GM12878 (cell line): Measurements from ENCODE around the gene GPR26. TPM values are rescaled to one million over a fixed set of nuclear protein-coding genes. Genes with fewer than 3 reads are reported as not detected.

Experiments
- ATAC-seq: fragments of 200-7000 bp; cut with Tn5 transposase; 3 replicates; pipeline ENCODE4 v1.9.1; 2020; ENCODE audit warnings: mild to moderate bottlenecking, moderate library complexity
- BruUV-seq: library from RNA; stranded (reverse); fragments of 400-500 nt; replicated peaks from 2 replicates; lab custom pipeline; 2021; lab: Mats Ljungman, UMichigan
- CTCF ChIA-PET: fragments of 300-600 bp; sonication (Branson Sonifier 250); formaldehyde crosslinking; extraction: SDS; loops from one replicate; lab custom pipeline; 2021; ENCODE audit warnings: inconsistent platforms; lab: Yijun Ruan, JAX
- POLR2A ChIA-PET: fragments of 350-600 bp; formaldehyde crosslinking; extraction: SDS; loops from one replicate; lab custom pipeline; 2021; ENCODE audit warnings: inconsistent platforms; lab: Charles Lee
- RAD21 ChIA-PET: fragments of 300-600 bp; sonication (Branson Sonifier 250); formaldehyde crosslinking; loops from one replicate; lab custom pipeline; 2023; ENCODE audit warnings: antibody characterized with exemption; ENCODE audit not compliant: unreplicated experiment; lab: Charles Lee
- SMC1A ChIA-PET: fragments of 300-600 bp; sonication (Branson Sonifier 250); formaldehyde crosslinking; loops from one replicate; lab custom pipeline; 2023; ENCODE audit not compliant: unreplicated experiment, uncharacterized antibody; lab: Charles Lee
- DNase-seq: peaks from one replicate; pipeline ENCODE4 v3.0.0-alpha.2; 2011; ENCODE audit warnings: low read depth, low spot score
- FAIRE-seq: peaks from 3 replicates; lab custom pipeline; 2011; peaks lifted over from hg19 to GRCh38; lab: Jason Lieb, UNC
- H2AFZ ChIP-seq: 2 replicates; pipeline ENCODE4 v1.6.0; 2011; ENCODE audit warnings: low read depth, low read length, control low read depth; ENCODE audit not compliant: control insufficient read depth
- H3K27ac ChIP-seq: 2 replicates; pipeline ENCODE4 v1.5.1; 2011; ENCODE audit warnings: control low read depth; ENCODE audit not compliant: control insufficient read depth, insufficient read depth
- H3K27me3 ChIP-seq, 2 experiments: replicated peaks in 1 of 2; 2 replicates each; pipeline versions ENCODE4 v1.6.0 to v1.6.1; 2011; ENCODE audit warnings: low read length in 1 of 2; ENCODE audit not compliant: control insufficient read depth in 2 of 2, insufficient read depth in 2 of 2
- H3K36me3 ChIP-seq, 2 experiments: 2 replicates each; pipeline ENCODE4 v1.5.1; 2011; ENCODE audit warnings: low read length in 1 of 2; ENCODE audit not compliant: control insufficient read depth in 2 of 2, insufficient read depth in 2 of 2
- H3K4me1 ChIP-seq: 2 replicates; pipeline ENCODE4 v1.6.1; 2011; ENCODE audit warnings: mild to moderate bottlenecking, low read length, moderate library complexity, mixed read lengths; ENCODE audit not compliant: control insufficient read depth, insufficient read depth
- H3K4me2 ChIP-seq: 2 replicates; pipeline ENCODE4 v1.6.0; 2011; ENCODE audit warnings: control low read depth; ENCODE audit not compliant: control insufficient read depth, insufficient read depth
- H3K4me3 ChIP-seq: fragments of 200-600 bp; sonication (generic); 2 replicates; pipeline ENCODE4 v1.5.1; 2016
- H3K79me2 ChIP-seq: 2 replicates; pipeline ENCODE4 v1.6.0; 2011; ENCODE audit warnings: low read length; ENCODE audit not compliant: control insufficient read depth, insufficient read depth
- H3K9ac ChIP-seq: 2 replicates; pipeline ENCODE4 v1.8.0; 2011; ENCODE audit warnings: low read length, control low read depth, mixed read lengths; ENCODE audit not compliant: control insufficient read depth, insufficient read depth
- H3K9me3 ChIP-seq: replicated peaks from 3 replicates; pipeline ENCODE4 v1.5.1; 2011; ENCODE audit warnings: mild to moderate bottlenecking, low read length; ENCODE audit not compliant: control insufficient read depth, insufficient read depth
- H4K20me1 ChIP-seq: 2 replicates; pipeline ENCODE4 v1.6.0; 2011; ENCODE audit not compliant: control insufficient read depth, insufficient read depth
- CBX3 ChIP-seq: fragments of 200-600 bp; sonication (generic); IDR thresholded peaks from 2 replicates; pipeline ENCODE4 v1.6.1; 2016; ENCODE audit warnings: low read depth, borderline replicate concordance
- PRDM15 ChIP-seq: fragments of 450-650 bp; formaldehyde crosslinking; IDR thresholded peaks from 2 replicates; pipeline ENCODE4 v1.4.0; 2020; ENCODE audit warnings: mild to moderate bottlenecking, moderate library complexity
- RAD51 ChIP-seq: fragments of 450-650 bp; IDR thresholded peaks from 2 replicates; pipeline ENCODE4 v1.6.1; 2016; ENCODE audit warnings: moderate library complexity, mild to moderate bottlenecking, inconsistent platforms
- RELA ChIP-seq: fragments of 450-650 bp; IDR thresholded peaks from 2 replicates; pipeline ENCODE4 v1.8.0; 2014; ENCODE audit warnings: borderline replicate concordance; ENCODE audit not compliant: partially characterized antibody
- SIX5 ChIP-seq: IDR thresholded peaks from 2 replicates; pipeline ENCODE4 v1.6.1; 2011; ENCODE audit warnings: mild to moderate bottlenecking, low read depth, low read length, moderate library complexity; ENCODE audit not compliant: severe bottlenecking
- SMAD1 ChIP-seq: fragments of 450-650 bp; IDR thresholded peaks from 2 replicates; pipeline ENCODE4 v1.6.1; 2018; ENCODE audit warnings: mild to moderate bottlenecking, low read depth; ENCODE audit not compliant: partially characterized antibody
- ZSCAN29 ChIP-seq: fragments of 450-650 bp; IDR thresholded peaks from 2 replicates; pipeline ENCODE4 v1.6.1; 2017; ENCODE audit warnings: mild to moderate bottlenecking, moderate library complexity
- WGBS: methylation state at CpG from one replicate; pipeline ENCODE4 v1.1.6; 2016; ENCODE audit warnings: low lambda C conversion rate; ENCODE audit not compliant: insufficient replicate concordance, insufficient coverage; ENCODE audit errors: missing lambda C conversion rate; 5-methylcytosine and 5-hydroxymethylcytosine counted together
- in situ Hi-C: fragments of 300-500 bp; cut with MboI; formaldehyde crosslinking; loops from 9 replicates; pipeline ENCODE4 v1.14.3; 2018; ENCODE audit warnings: mixed read lengths
- intact Hi-C: fragments of 100-400 bp; cut with micrococcal nuclease; formaldehyde crosslinking; loops from one replicate; pipeline ENCODE4 v1.14.2; 2022; ENCODE audit not compliant: unreplicated experiment
- polyA plus RNA-seq, 11 experiments: library from polyadenylated mRNA; depleted of rRNA in 4 of 11; unstranded in 6 of 11; stranded (reverse) in 5 of 11; fragments of >200 nt; fragmentation: Nextera tagmentation in 4 of 11; fragmentation: Illumina TruSeq in 1 of 11; extraction: Ambion mirVana in 4 of 11; extraction: Trizol in 1 of 11; gene quantifications; 1 replicate in 1 of 11; 2 replicates in 10 of 11; pipeline versions ENCODE4 v1.2.1 to v1.2.3, GENCODE V29; 2011 to 2016; ENCODE audit warnings: inconsistent platforms in 2 of 11, missing spikeins in 2 of 11, low read depth in 1 of 11
- total RNA-seq, 4 experiments: library from RNA; depleted of rRNA in 3 of 4; stranded (reverse); fragments of >200 nt in 3 of 4; fragmentation: Illumina TruSeq in 1 of 4; extraction: Trizol in 1 of 4; gene quantifications; 2 replicates each; pipeline versions ENCODE4 v1.2.1 to v1.2.3, GENCODE V29; 2013 to 2021

GPR26 gene
- total and polyA plus RNA-seq, 10 of the 15 experiments (the other 5 are each of a cell fraction or from before 2014, with no cell fraction given), result 0.01 to 0.03 TPM; not detected in 8

GRCh38 chr10:123726836-123727235, 60.7 kb downstream of the GPR26 start:
- in situ Hi-C loops (no loop called here), intact Hi-C loops (no loop called here)
- Histone ChIP-seq H3K4me1 (no peaks in the 10 kb centered on the region), H3K4me3 (no peak overlapping the region), H3K4me2 (no peak overlapping the region), H3K36me3 (no peaks in the 10 kb centered on the region), H3K9me3 (no peaks in the 10 kb centered on the region), H3K9ac (no peak overlapping the region), H3K27me3 (no peaks in the 10 kb centered on the region), H3K79me2 (no peaks in the 10 kb centered on the region), H2AFZ (no peak overlapping the region), H3K27ac (no peak overlapping the region), H4K20me1 (no peaks in the 10 kb centered on the region)
- RAD21 ChIA-PET, result no interaction called here
- SMC1A ChIA-PET, result no interaction called here
- BruUV-seq, result no TSS peak
- no peak for TF ChIP-seq RAD51
- POLR2A ChIA-PET, result no interaction called here
- FAIRE-seq (no peak), ATAC-seq (no peak), DNase-seq (no peak)
- CTCF ChIA-PET, result no interaction called here
- 46% methylated on average over 2 of the region's 2 CpGs for WGBS

GRCh38 chr10:123729523-123729922, 63.4 kb downstream of the GPR26 start:
- no peak overlapping the region for H3K9ac ChIP-seq
- 10% methylated on average over 6 of the region's 6 CpGs for WGBS

More at GRCh38 chr10:123729523-123729922, 63.4 kb downstream of the GPR26 start:
- ChIA-PET RAD21 (no interaction called here), POLR2A (interaction anchor here (0.7 kb wide), 1 partner anchor 93 kb away, joined by 3 read pairs; no protein-coding TSS in a partner anchor), SMC1A (no interaction called here), CTCF (no interaction called here)
- DNase-seq (no peak), ATAC-seq (no peak), FAIRE-seq (no peak)
- BruUV-seq, result no TSS peak
- H3K27ac ChIP-seq, result no peak overlapping the region
- H3K36me3 ChIP-seq, result no peaks in the 10 kb centered on the region
- H3K27me3 ChIP-seq, result no peaks in the 10 kb centered on the region
- H3K4me2 ChIP-seq, result no peak overlapping the region
- no peaks in the 10 kb centered on the region for H3K4me1 ChIP-seq
- in situ Hi-C loops (no loop called here), intact Hi-C loops (no loop called here)
- H3K9me3 ChIP-seq, result no peaks in the 10 kb centered on the region
- no peak for TF ChIP-seq SMAD1
- TF ChIP-seq RELA, result no peak
- no peak for TF ChIP-seq CBX3
- no peak for TF ChIP-seq SIX5
- TF ChIP-seq ZSCAN29, result no peak
- TF ChIP-seq PRDM15 (CRISPR knock-in tag), result no peak
- H3K4me3 ChIP-seq, result no peak overlapping the region
- no peaks in the 10 kb centered on the region for H4K20me1 ChIP-seq
- H2AFZ ChIP-seq, result no peak overlapping the region
- no peaks in the 10 kb centered on the region for H3K79me2 ChIP-seq
